HG02943 (cell line): ENCODE results near the gene THSD4.

Source experiments
- ATAC-seq: cut with Tn5 transposase; IDR thresholded peaks from one replicate; pipeline ENCODE4 v1.9.1; 2021; ENCODE audit warnings: mild to moderate bottlenecking, low read depth, moderate library complexity; ENCODE audit not compliant: unreplicated experiment

The THSD4 gene

DNA sequence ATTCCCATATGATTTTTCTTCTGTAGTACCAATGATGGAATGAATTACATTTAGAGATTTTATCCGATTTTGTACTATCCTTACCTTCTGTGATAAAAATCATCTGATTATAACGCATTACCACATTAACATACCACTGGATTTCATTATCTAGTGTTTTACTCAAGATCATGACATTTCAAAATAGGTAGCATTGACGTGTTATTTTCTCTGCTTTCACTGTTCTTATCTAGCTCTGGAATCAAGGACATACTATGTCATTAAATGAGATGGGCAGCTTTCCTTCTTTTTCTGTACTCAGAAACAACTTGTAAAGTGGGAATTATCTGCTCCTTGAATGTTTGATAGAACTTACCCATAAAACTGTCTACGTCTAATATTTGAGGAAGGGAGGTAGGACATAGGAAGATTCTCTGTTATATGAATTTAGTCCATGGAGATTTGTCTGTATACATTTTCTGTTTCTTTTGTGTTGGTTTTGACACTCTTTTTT, 511.4 kb downstream of the THSD4 start:
- no peak for ATAC-seq

DNA sequence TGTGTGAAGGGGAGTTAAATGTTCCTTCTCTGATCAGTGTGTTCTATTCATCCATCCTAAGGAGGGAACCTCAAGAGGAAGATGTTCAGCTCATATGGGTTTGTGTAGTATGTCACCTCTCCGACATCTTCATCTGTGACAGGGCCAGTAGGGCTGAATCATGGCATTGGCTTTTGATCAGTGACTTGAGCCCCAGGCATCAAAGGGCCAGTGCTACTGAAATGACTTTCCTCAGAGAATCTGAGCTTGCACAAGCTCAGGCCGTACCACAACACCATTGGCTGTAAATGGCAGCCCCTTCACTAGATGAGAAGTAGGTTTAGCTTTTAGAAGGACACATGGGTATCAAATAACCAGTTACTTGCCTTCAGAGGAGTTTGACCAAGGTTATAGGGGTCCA, 511.9 kb downstream of the THSD4 start:
- ATAC-seq = no peak

DNA sequence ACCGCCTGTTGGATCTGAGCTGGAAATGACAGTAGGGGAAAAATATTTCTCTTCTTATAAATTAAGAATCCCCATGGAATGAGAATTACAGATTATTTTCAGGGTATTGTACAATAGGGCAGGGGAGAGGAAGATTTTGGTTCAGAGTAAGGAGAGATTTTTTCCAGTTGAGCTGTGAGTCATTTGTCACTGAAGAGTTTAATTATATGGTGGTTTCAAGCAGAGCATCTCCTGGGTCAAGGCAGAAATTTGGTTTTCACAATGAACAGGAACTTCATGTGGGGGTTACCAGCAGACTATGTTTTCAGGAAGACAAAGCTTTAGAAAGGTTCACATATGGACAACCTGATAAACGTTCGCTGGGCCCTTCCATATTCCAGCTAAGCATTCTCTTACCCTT, 512.3 kb downstream of the THSD4 start:
- no peak for ATAC-seq

DNA sequence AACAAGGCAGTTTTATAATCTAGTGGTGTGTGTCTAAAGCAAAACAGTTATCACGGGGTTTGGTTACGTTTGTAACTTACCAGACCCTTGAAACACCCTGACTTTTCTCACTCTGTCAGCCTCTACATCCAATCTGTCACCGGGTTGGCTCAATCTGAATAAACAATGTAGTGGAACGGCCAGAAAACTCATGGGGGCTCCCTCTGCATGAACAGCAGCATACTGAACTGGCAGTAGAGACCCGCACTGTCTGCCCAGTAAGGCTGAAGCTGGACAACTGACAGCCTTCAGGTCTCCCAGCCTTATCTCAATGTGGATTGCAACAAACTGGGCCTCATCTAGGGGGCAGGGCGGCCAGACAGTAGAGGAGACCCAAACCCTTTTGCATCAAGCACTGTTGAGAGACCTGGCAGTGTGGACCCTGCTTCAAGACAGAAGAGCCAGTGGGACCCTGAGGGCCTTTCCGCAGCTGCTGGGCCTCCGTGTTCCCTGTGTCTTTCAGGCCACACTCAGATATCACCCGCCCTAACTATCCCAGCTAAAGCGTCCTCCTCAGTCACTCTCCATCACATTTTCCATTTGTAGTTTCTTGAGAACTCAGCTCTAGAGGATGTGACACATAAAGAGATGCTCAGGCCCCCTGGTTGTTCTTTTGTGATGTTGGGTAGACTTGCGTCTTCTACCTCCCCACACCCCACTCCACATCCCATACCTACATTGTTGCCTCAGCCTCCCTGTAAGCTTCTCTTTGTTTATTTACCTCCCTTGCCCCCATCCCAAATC, 513.9 kb downstream of the THSD4 start:
- no peak for ATAC-seq

DNA sequence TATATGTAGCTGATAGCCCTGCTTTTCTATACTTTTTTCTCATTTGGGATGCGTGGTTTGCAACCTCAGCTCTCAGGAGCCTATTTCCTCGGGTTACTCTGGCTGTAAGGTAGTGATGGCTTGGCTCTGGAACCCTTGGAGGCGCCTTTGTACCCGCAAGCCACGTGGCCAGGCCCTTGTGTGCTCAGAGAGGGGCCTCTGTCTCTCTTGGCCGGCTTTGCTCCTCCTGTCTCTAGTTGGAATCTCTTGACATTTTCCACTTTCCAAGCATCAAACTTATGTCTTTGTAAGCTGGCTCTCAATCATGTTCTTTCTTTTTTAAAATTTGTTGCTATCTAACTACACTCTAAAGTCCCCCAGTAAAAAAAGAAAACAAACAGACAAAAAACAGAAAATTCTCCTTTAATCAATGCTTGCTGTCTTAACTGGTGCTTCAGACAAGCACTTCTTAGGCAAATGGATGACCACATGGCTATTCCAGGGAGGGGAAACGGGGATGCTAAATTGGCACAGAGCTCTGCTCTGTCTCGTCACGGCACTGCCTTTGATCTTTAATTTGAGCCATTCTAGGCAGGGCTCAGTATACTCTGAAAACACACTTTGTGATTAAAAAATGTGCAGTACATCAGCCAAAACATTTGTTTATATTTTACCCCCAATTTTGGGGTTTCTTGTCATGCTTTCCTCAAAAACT, 514.7 kb downstream of the THSD4 start:
- ATAC-seq = no peak

DNA sequence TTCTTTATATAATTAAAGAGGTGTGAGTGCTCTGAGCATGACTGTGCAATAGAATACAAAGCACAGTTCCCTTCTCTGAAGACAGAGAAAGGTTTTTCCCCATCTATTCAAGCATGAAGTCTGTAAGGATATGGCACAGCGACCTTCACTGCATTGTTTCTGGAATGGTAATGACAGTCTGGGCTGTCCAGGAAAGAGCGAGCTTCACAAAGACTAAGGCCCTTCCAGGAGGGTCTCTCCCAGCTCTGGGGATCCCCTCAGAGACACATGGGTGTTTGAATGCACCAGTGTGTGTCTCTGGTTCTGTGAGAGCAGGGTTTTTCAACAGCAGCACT, 515.2 kb downstream of the THSD4 start:
- no peak for ATAC-seq

DNA sequence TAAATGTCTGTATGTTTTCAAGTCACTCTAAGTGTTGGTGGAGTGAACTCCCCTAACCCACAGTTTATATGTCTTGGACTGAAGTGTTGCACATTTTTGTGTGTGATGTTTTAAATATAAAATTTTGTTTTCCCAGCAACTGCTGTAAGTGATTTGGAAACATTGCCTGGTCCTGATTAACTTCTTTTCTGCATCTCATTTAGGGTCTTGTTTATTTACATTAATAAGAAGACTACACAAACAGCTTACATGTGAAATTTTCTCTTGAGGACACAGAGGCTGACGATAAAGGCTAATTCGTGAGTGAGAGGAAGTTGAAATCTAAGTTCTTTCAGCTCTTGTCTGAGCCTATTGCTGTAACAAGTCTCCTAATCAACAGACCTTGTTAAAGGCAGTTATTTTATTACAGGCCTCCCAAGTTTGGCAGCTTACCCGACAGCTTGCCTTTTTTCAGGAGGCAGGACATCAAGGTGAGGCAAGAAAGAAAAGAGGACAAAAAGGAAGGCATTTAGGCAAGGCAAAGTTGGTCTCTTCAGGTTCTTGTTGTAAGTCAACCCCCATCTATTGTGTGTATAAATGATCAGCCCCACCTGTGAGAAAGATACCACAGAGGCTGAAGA, 517.4 kb downstream of the THSD4 start:
- ATAC-seq = no peak

DNA sequence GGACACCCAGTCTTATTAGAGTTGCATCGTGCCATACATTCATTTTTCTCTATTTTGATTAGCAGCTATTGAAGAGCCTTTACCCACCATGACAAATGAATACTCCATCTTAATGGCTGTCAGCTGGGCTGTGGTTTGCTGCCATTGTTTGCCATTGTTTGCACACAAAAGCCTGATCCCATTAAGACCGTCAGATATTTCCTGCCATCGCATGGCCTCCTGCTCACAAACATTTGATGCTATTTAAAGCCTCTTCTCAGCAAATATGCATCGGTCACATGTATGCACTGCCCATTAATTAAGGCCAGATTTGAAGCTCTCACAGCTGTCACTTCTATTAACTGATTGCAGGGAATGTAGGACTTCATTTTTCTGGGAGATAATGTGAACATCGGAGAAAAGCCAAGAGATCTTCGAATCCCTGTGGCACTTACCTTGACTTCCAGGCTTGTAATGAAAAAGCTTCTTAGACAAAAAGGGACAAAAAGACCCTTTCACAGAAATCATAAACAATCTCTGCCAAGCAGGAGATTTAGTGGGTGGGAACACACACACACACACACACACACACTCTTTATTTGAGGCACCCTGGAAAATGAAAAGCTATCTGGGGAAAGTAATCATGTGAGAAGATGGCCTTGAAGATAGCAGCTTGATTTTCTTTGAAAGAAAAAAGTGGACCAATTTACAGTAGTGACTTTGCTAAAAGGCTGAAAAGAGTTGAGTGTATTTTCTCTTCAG, 519.7 kb downstream of the THSD4 start:
- no peak for ATAC-seq

DNA sequence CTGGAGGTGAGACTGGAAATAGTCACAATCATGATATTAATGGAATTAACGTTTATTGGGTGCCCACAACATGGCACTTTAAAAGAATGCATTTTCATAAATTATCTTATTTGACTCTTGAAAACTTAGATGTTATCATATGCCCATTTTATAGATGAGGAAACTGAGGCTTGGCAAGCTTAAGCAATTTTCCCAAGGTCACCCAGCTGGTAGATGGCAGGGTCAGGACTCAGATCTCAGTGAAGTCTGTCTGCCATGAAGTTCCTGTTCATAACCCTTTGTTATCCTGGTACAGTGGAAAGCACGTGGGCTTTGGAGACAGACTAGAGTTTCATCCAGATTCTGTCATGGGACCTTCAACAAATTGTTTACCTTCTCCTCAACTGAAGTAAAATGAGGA, 520.5 kb downstream of the THSD4 start:
- ATAC-seq = no peak

DNA sequence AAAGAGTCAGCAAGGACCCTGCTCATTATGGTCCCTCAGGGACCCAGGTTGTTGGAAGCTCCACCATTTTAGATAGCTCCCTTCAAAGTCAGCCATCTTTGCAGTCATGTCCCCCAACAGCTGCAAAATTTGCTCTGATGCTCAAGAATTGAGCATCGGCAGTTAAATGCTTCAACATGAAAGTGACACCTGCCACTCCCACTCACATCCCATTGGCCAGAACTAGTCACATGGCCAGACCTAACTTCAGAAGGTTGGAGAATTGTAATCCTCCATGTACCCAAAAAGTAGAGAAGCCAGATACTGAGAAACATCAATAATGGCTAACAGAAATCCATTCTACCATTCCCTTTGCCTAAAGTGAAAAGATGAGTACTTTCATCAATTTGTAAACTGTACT, 523.6 kb downstream of the THSD4 start:
- ATAC-seq = no peak

DNA sequence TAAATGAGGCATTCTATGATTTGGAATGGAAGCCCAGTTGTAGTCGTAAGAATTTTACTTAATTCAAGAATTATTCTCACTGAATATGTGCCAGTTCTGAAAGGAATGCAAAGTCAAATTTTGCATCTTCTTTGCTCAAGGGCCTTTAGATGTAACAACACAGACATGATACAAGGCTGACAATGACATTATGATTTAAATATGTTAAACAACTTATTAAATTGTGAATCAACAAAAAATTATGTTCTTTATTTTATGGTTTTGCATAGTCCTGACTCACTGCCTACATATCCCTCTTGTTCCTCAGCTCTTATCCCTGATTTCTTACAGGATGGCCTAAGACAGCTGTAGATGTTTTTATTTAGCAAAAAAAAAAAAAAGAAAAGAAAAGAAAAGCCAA, 524.2 kb downstream of the THSD4 start:
- no peak for ATAC-seq

DNA sequence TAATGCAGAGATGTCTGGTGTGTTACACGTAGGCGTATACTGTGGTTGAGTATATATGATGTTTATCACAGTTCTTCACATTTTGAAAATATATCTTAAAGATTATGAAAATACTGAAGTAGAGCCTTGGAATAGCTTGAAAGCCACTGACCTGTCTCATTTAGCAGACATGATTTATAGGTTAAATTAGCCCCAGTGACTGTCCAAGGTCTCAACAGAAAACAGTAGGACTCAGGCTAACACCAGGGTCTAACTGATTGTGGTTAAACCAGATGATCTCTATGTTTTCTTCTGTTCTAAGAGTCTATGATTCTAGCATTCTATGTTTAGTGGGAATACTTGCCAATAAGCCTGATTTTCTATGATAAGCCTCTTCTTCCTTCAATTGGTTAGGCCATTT, 528.6 kb downstream of the THSD4 start:
- no peak for ATAC-seq

DNA sequence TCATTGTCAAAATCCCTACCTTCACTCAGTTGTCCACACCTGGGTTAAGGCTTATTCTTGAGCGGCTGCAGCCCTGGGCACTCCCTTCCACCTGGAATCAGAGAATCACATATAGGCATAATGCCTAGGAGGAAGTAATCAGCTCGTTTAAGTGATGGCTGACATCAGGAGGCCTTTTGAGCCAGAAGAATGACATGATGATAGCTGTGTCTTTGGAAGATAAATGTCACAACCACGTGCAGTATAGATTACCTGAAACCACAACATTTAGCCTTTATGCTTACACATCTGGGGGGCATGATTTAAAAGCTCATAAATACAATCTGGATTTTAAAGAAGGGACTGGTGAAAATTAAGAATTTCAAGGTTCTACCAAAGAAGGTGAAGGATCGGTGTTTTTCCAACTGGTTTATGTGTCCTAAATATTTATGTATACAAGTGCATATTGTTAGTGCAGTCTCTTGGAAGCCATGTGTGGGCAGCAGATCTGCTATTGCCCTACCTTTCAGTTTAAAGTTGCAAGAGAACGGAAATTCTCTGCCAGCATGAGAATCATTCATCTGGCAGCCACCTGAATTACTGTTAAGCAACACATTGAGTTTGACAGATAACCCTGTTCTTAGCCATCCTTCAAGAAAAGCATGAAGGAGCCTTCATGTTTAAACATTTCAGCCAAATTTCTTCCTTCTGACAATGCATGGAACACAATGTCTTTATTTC, 531.7 kb downstream of the THSD4 start:
- ATAC-seq = no peak

DNA sequence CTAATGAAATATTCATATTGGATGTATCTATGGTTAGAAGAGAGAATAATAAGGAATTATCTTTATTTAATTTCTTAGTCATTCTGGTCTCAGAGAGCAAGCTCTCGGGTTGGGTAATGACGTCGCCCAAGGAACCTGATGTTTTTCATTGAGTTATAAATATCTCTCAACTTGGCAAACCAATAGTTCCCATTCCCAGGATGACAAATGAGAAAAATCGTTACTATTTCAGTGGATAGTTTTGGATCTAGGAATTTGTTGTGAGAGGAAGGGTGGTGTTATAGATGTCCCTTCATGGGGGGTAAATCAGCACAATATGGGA, 532.2 kb downstream of the THSD4 start:
- no peak for ATAC-seq

DNA sequence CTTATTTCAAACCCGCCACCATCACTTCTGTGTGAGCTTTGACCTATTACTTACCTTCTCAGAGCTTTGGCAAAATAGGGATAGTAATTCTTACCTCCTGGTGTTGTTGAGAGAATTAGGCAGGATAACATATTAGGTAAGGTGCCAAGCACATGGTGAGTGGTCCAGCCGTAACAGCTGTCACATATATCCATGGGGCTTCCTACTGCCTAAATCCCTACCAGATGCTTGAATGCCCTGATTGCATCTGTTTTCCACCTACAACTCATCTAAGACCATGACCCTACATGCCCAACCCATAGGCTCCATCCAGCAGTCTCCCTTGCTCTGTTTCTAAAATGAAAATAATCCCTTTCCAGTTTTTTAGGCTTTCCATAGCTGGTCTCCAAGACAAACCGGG, 532.8 kb downstream of the THSD4 start:
- ATAC-seq = no peak

DNA sequence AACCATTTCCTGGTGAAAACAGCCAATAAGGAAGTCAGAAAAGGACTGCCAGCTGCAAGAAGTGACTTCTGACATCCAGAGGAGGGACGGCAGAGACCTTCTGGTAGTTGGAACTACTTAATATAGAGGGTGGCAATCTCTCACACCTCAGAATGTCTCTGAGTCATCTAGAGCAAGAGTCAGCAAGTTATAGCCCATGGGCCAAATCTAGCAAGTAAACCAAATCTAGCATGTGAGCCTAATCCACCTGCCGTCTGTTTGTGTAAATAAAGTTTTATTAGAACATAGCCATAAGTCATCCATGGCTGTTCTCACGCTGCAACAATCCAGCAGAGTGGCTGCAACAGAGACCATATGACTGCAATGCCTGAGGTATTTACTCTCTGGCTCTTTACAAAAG, 534.6 kb downstream of the THSD4 start:
- no peak for ATAC-seq

DNA sequence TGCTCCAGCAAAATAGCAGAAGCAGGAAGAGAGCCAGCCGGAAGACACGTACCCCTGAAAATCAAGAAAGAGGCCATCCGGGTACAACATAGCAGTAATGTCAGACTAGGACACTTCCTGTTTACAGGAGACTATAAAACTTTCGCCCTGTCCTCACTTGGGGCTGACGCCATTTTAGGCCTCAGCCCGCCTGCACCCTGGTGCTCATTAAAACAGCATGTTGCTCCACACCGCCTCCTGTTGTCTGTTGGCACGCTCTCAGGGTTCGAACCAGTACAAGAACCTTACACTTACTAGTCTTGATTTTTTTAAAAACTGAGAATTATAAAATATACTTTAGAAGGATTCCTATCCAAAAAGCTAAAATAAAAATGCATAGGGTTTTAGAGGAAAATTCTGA, 535.3 kb downstream of the THSD4 start:
- no peak for ATAC-seq

DNA sequence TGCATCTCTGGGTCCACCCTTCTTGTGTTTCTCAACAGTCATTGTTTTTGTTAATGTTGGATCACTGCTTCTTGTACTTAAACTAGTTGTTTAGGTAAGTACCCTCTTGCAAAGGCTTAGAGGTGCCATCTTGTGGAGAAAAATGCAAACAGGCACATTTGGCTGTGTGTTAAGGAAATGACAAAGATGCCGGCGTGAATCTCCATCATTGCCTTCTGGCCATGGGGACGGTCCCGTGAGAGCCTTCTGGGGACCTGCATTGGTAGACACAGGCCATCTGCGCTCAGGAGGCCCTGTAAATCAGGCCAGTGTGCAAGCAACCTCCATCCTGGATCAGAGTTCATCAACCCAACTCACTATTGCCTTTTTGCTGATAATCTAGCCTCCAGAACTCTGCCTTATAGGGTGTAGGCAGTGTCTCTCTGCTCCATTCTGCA, 536.5 kb downstream of the THSD4 start:
- ATAC-seq = no peak

DNA sequence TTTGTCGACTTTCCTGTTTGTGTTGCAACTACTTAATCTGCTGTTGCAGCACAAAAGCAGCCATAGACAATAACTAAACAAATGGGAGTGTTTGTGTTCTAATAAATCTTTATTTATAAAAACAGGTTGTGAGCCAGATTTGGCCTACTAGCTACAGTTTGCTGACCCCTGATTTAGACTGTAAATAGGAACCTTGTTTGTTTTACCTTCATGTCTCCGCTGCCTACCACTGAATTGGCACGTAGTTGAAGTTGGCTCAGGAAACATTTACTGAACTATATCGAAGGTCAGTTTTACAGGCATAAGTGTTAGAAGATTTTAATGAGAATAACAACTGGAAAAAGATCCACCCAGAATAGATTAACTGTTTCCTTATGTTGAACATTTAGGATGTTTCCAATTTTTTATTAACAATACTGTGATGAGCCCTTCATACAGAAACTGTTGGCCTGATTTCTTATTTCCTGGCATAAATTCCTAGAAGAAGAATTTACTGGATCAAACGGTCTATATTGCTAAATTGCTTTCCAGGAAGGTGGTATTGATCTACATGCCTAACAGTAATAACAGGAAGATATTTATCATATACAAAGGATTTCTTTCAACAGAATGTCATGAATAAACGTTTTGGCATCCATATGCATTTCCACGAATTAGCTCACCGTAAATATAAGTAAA, 538.9 kb downstream of the THSD4 start:
- no peak for ATAC-seq

DNA sequence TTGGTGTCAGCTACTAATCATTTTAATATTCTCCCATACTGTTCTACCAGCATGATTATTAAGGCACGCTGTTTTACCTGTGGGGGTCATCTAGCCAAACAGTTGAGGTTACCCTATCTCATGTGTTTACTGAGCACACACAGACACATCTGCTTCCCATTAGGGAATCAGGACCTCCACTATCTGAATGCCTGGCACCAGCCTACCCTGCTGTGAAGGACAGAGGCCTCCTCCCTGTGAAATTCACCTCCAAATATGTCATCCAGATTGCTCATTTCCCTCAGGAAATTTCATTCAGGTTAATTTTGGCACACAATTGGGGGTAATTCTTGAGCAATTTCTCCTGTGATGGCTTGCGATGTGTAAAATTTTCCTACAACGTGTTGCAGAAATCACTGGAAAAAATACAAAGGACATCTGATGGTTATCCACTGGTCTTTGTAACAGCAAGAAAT, 539.5 kb downstream of the THSD4 start:
- ATAC-seq = no peak
